DND-41 (cell line): ENCODE measurements around the gene NUF2.

ENCODE experiments used
- ATAC-seq: fragments of 200-7000 bp; cut with Tn5 transposase; 3 replicates; pipeline ENCODE4 v1.9.1; 2021; ENCODE audit warnings: low read depth; ENCODE audit not compliant: insufficient read depth
- DNase-seq: peaks from one replicate; pipeline ENCODE4 v3.0.0-alpha.2; 2020
- H2AFZ ChIP-seq: 2 replicates; pipeline ENCODE4 v1.6.0; 2012; ENCODE audit warnings: low read depth, low read length
- H3K27ac ChIP-seq: 2 replicates; pipeline ENCODE4 v1.5.1; 2012; ENCODE audit warnings: low read length, inconsistent platforms
- H3K27me3 ChIP-seq: fragments of 200-600 bp; sonication (generic); 2 replicates; pipeline ENCODE4 v1.6.0; 2012; ENCODE audit warnings: low read length, mild to moderate bottlenecking, inconsistent platforms; ENCODE audit not compliant: insufficient read depth, poor library complexity
- H3K36me3 ChIP-seq: 2 replicates; pipeline ENCODE4 v1.5.1; 2012; ENCODE audit warnings: low read length, inconsistent platforms; ENCODE audit not compliant: insufficient read depth
- H3K4me1 ChIP-seq: 2 replicates; pipeline ENCODE4 v1.5.1; 2012; ENCODE audit warnings: mild to moderate bottlenecking, low read length; ENCODE audit not compliant: insufficient read depth
- H3K4me2 ChIP-seq: 2 replicates; pipeline ENCODE4 v1.6.0; 2012; ENCODE audit warnings: mild to moderate bottlenecking, moderate library complexity, low read length, inconsistent platforms; ENCODE audit not compliant: insufficient read depth
- H3K4me3 ChIP-seq, 2 experiments: fragments of 200-600 bp in 1 of 2; shearing (Covaris generic) in 1 of 2; 2 replicates each; pipeline ENCODE4 v1.5.1; 2012 to 2016; ENCODE audit warnings: inconsistent platforms in 2 of 2, low read length in 2 of 2, mild to moderate bottlenecking in 2 of 2, low read depth in 1 of 2, moderate library complexity in 1 of 2
- H3K79me2 ChIP-seq: 2 replicates; pipeline ENCODE4 v1.6.0; 2012; ENCODE audit warnings: low read length, inconsistent platforms; ENCODE audit not compliant: insufficient read depth
- H3K9ac ChIP-seq: 2 replicates; pipeline ENCODE4 v1.6.0; 2012; ENCODE audit warnings: low read depth, mild to moderate bottlenecking, inconsistent platforms, low read length, moderate library complexity
- H3K9me3 ChIP-seq: 2 replicates; pipeline ENCODE4 v1.5.1; 2012; ENCODE audit warnings: low read length, moderate library complexity, mild to moderate bottlenecking, inconsistent platforms; ENCODE audit not compliant: insufficient read depth, severe bottlenecking
- H4K20me1 ChIP-seq: 2 replicates; pipeline ENCODE4 v1.6.0; 2012; ENCODE audit warnings: low read length; ENCODE audit not compliant: insufficient read depth
- CTCF ChIP-seq: IDR thresholded peaks from 2 replicates; pipeline ENCODE4 v1.5.1; 2012; ENCODE audit warnings: borderline replicate concordance, low read length, moderate library complexity, mild to moderate bottlenecking; ENCODE audit not compliant: poor library complexity, severe bottlenecking; ENCODE audit errors: extremely low read depth
- EZH2 ChIP-seq: IDR thresholded peaks from 3 replicates; pipeline ENCODE4 v1.6.1; 2012; ENCODE audit warnings: borderline replicate concordance, low read depth, mild to moderate bottlenecking, moderate library complexity, low read length, inconsistent platforms; ENCODE audit not compliant: severe bottlenecking

NUF2 gene

DNA sequence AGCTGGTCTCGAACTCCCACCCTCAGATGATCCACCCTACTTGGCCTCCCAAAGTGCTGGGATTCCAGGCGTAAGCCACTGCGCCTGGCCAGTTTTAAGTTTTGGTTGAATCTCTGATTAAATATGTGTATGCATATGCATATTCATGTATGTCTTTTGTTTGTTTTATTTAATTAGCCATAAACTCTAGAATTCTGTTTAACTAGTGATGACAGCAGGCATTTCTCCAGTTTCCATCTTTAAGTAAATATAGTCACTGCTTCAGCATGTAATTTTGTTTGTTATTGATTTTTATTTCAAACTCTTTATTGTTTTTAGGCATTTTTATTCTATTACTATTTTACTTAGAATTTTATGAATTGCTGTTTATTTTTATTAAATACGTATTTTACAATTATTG, 58.0 kb downstream of the NUF2 start:
- ATAC-seq (no peak), DNase-seq (no peak)
- H3K27me3 ChIP-seq, result peaks cover 4% of the 10 kb centered on the region
- no peak overlapping the region for H3K4me2 ChIP-seq
- no peaks in the 10 kb centered on the region for H3K36me3 ChIP-seq
- H3K79me2 ChIP-seq, result no peaks in the 10 kb centered on the region
- H2AFZ ChIP-seq, result no peak overlapping the region
- no peak overlapping the region for H3K4me3 ChIP-seq
- no peak overlapping the region for H3K27ac ChIP-seq
- H4K20me1 ChIP-seq, result no peaks in the 10 kb centered on the region
- no peaks in the 10 kb centered on the region for H3K4me1 ChIP-seq
- no peak overlapping the region for H3K9ac ChIP-seq
- TF ChIP-seq EZH2, result no peak
- no peak for TF ChIP-seq CTCF
- H3K9me3 ChIP-seq, result no peaks in the 10 kb centered on the region

GRCh38 chr1:163381487-163382184, 59.9 kb downstream of the NUF2 start:
- Histone ChIP-seq H3K9ac (no peak overlapping the region), H2AFZ (no peak overlapping the region), H3K9me3 (no peaks in the 10 kb centered on the region), H3K4me2 (no peak overlapping the region), H3K79me2 (no peaks in the 10 kb centered on the region), H3K4me1 (no peaks in the 10 kb centered on the region), H3K36me3 (no peaks in the 10 kb centered on the region), H3K4me3 (no peak overlapping the region), H4K20me1 (no peaks in the 10 kb centered on the region), H3K27me3 (peaks cover 4% of the 10 kb centered on the region), H3K27ac (no peak overlapping the region)
- no peak for TF ChIP-seq EZH2
- TF ChIP-seq CTCF, result no peak
- no peak for DNase-seq
- ATAC-seq, result no peak

DNA sequence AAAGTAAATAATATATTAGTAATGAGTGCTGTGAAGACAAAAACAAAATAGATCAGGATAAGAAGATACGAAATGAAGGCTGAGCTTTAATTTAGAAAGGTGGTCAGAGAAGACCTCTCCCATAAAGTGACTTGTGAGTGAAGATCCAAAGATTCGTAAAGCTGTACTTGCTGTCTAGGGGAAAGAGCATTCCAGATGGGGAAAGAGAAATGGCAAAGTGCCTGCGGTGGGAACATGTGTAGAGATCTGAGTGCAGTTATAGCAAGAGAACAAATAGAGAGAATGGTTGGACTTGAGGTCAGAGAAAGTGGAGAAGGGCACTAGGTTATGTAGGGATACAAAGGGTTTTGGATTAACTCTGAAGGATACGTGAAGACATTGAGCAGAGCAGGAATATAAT, 60.6 kb downstream of the NUF2 start:
- H3K4me1 ChIP-seq, result no peaks in the 10 kb centered on the region
- no peak overlapping the region for H3K4me2 ChIP-seq
- no peak overlapping the region for H3K27ac ChIP-seq
- H3K27me3 ChIP-seq, result peaks cover 4% of the 10 kb centered on the region
- H2AFZ ChIP-seq, result no peak overlapping the region
- no peak overlapping the region for H3K9ac ChIP-seq
- no peaks in the 10 kb centered on the region for H3K36me3 ChIP-seq
- no peak for DNase-seq
- H4K20me1 ChIP-seq, result no peaks in the 10 kb centered on the region
- TF ChIP-seq EZH2 (no peak), CTCF (no peak)
- H3K4me3 ChIP-seq, result no peak overlapping the region
- no peaks in the 10 kb centered on the region for H3K79me2 ChIP-seq
- no peaks in the 10 kb centered on the region for H3K9me3 ChIP-seq
- no peak for ATAC-seq
